GM21737 (cell line): ENCODE results near the gene TLE4.

Source experiments
- ATAC-seq: cut with Tn5 transposase; IDR thresholded peaks from one replicate; pipeline ENCODE4 v1.9.1; 2021; ENCODE audit warnings: mild to moderate bottlenecking, moderate library complexity; ENCODE audit not compliant: unreplicated experiment

The TLE4 gene

DNA sequence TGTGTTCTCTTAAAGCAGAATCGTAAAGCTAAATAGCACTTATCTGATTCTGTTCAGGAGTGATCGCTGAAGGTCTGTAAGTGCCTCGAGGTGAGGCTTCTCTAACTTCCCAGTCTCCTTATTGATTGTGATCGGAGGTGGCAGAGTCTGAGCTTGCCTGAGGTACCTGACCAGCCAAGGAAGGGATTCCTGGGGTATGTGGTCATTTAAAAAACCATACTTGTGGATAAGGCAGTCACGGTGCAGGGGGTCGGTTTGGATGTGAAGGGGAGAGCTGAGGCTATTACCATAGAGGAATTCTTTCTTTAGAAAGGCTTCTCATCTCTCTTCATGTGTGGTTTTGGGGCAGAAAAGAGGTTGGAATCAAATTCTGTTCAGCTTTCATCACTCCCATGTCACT, 193.7 kb downstream of the TLE4 start:
- no peak for ATAC-seq

DNA sequence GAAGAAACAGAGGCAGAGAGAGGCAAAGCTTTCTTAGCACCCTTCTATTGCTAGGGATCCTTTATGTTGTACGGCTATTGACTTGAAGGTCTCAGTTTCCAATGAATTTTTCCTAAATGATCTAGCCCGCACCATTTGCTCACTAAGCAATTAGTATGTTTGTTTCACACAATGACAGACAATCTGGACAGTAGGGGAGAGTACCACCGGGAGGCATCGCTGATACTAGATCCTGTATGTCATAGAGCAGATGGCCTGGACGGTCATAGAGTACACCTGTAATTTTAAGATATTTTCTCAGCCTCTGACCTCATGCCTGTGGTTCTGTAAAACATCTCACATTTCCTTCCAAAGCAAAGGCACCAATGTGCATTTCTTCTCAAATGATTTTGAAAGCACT, 194.3 kb downstream of the TLE4 start:
- no peak for ATAC-seq

DNA sequence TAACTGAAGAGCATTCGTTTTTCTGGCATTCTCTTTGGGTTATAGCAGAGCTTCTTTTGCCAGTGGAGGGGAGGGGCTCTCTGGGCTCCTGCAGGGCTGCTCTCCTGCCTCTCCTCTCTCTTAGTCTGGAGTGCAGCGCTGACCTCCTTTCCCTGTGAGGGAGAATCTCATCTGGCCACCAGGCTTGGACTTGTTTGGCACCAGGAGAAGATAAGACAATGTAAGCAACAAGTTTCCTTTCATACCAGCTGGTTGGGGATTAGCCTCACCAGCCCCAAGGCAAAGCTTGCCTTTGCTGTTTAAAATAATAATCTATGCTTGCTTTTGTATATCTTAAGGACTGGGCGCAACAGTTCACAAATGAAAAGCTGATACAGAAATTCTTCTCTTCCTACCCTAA, 196.4 kb downstream of the TLE4 start:
- ATAC-seq = no peak

DNA sequence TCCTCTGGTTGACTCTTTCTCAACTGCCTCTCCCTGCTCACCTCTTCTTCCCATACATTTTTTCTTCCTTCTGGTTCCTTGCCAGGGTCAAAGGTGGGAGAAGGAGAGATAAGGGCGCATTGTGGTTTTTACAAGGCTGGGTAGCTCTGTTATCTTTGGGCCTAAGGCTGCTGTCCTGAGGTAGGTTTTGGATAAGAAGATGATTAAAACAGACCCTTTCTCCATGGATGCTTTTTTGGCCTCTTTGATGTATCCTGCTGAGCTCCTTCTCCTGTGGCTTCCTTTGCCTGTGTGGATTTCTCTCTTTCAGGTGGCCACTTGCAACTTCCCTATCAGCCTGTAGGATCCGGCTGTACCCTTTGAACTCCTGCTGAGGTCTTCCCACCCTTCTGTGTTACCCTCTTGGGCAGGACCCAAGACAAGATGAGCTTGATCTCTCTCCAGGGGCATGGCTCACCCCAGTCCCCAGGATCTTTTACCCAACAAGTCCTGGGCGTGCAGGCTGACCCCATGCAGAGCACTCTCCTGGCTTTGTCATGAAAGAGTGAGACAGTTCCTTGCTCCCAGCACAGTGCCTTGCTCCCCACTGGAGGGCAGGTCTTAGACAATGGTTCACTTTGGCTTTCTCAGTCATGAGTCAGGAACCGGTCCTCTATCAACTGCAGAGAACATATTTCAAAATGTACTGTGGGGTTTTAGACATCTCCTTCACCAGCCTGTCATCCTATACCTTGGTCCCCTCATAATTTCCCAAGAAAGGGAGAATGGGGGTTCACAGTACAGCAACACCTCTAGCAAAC, 197.9 kb downstream of the TLE4 start:
- ATAC-seq = no peak

DNA sequence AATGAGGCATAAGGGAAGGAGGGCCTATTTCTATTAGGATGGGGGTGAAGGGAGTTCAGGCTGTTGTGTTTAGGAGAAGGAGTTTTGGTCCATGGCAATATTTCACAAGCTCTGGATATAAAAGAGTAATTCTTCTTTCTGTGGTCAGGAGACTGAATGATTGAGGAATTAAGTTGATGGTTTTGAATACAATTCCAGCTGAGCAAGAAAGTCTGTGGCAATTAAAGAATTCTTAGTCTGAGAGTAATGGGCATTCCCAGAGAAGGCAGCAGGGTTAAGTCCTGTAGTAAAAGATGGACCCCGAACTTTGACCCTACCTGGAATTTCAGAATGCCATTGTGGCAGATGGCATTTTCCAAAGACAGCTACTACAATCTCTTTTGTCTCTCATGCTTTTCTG, 202.6 kb downstream of the TLE4 start:
- ATAC-seq = no peak
